HEK293 (cell line): ENCODE results near the gene C5orf15.

Experiments
- ELK4 ChIP-seq: IDR thresholded peaks from 2 replicates; pipeline ENCODE4 v1.6.1; 2011; ENCODE audit warnings: mild to moderate bottlenecking, low read depth, low read length, borderline replicate concordance
- GLIS2 ChIP-seq: fragments of 450-650 bp; formaldehyde crosslinking; IDR thresholded peaks from 2 replicates; pipeline ENCODE4 v1.5.1; 2016; ENCODE audit warnings: missing biosample characterization, missing genetic modification characterization
- KLF16 ChIP-seq: fragments of 450-650 bp; formaldehyde crosslinking; IDR thresholded peaks from 2 replicates; pipeline ENCODE4 v1.5.1; 2017; ENCODE audit warnings: missing biosample characterization, missing genetic modification characterization
- KLF8 ChIP-seq: fragments of 450-650 bp; formaldehyde crosslinking; IDR thresholded peaks from 2 replicates; pipeline ENCODE4 v1.5.1; 2016; ENCODE audit warnings: missing biosample characterization, missing genetic modification characterization
- SP2 ChIP-seq: fragments of 450-650 bp; formaldehyde crosslinking; IDR thresholded peaks from 2 replicates; pipeline ENCODE4 v1.5.1; 2016; ENCODE audit warnings: missing biosample characterization, missing genetic modification characterization
- ZBTB11 ChIP-seq: fragments of 450-650 bp; formaldehyde crosslinking; conservative IDR thresholded peaks from 2 replicates; pipeline ENCODE4 v1.5.1; 2016; ENCODE audit warnings: low read depth, missing biosample characterization, missing genetic modification characterization
- ZBTB20 ChIP-seq: fragments of 450-650 bp; formaldehyde crosslinking; IDR thresholded peaks from 2 replicates; pipeline ENCODE4 v1.5.1; 2016; ENCODE audit warnings: missing biosample characterization, missing genetic modification characterization
- ZNF10 ChIP-seq: fragments of 450-650 bp; formaldehyde crosslinking; IDR thresholded peaks from 2 replicates; pipeline ENCODE4 v1.5.1; 2017; ENCODE audit warnings: missing biosample characterization, missing genetic modification characterization
- ZNF155 ChIP-seq: fragments of 450-650 bp; formaldehyde crosslinking; IDR thresholded peaks from 2 replicates; pipeline ENCODE4 v1.5.1; 2016; ENCODE audit warnings: missing biosample characterization, missing genetic modification characterization
- ZNF157 ChIP-seq: fragments of 450-650 bp; formaldehyde crosslinking; IDR thresholded peaks from 2 replicates; pipeline ENCODE4 v1.5.1; 2016; ENCODE audit warnings: missing biosample characterization, missing genetic modification characterization
- ZNF16 ChIP-seq: fragments of 450-650 bp; formaldehyde crosslinking; IDR thresholded peaks from 2 replicates; pipeline ENCODE4 v1.5.1; 2016; ENCODE audit warnings: low read depth, missing biosample characterization, missing genetic modification characterization
- ZNF202 ChIP-seq: fragments of 450-650 bp; formaldehyde crosslinking; IDR thresholded peaks from 2 replicates; pipeline ENCODE4 v1.5.1; 2016; ENCODE audit warnings: missing biosample characterization, missing genetic modification characterization, borderline replicate concordance
- ZNF26 ChIP-seq: fragments of 450-650 bp; formaldehyde crosslinking; IDR thresholded peaks from 2 replicates; pipeline ENCODE4 v1.5.1; 2016; ENCODE audit warnings: missing biosample characterization, missing genetic modification characterization
- ZNF280D ChIP-seq: fragments of 450-650 bp; formaldehyde crosslinking; IDR thresholded peaks from 2 replicates; pipeline ENCODE4 v1.5.1; 2016; ENCODE audit warnings: missing biosample characterization, missing genetic modification characterization
- ZNF362 ChIP-seq: fragments of 450-650 bp; formaldehyde crosslinking; IDR thresholded peaks from 2 replicates; pipeline ENCODE4 v1.5.1; 2016; ENCODE audit warnings: missing biosample characterization, missing genetic modification characterization
- ZNF366 ChIP-seq: fragments of 450-650 bp; formaldehyde crosslinking; conservative IDR thresholded peaks from 2 replicates; pipeline ENCODE4 v1.5.1; 2016; ENCODE audit warnings: missing biosample characterization, missing genetic modification characterization
- ZNF449 ChIP-seq: fragments of 450-650 bp; formaldehyde crosslinking; IDR thresholded peaks from 2 replicates; pipeline ENCODE4 v1.5.1; 2017; ENCODE audit warnings: missing biosample characterization, mild to moderate bottlenecking, missing genetic modification characterization, moderate library complexity
- ZNF473 ChIP-seq: fragments of 450-650 bp; formaldehyde crosslinking; IDR thresholded peaks from 2 replicates; pipeline ENCODE4 v1.5.1; 2017; ENCODE audit warnings: missing biosample characterization, missing genetic modification characterization
- ZNF488 ChIP-seq: fragments of 450-650 bp; formaldehyde crosslinking; IDR thresholded peaks from 2 replicates; pipeline ENCODE4 v1.5.1; 2016; ENCODE audit warnings: missing biosample characterization, missing genetic modification characterization
- ZNF513 ChIP-seq: fragments of 450-650 bp; IDR thresholded peaks from 2 replicates; pipeline ENCODE4 v1.5.1; 2018; ENCODE audit warnings: missing biosample characterization, missing genetic modification characterization
- ZNF521 ChIP-seq: fragments of 450-650 bp; formaldehyde crosslinking; IDR thresholded peaks from 2 replicates; pipeline ENCODE4 v1.5.1; 2017; ENCODE audit warnings: missing biosample characterization, mild to moderate bottlenecking, missing genetic modification characterization
- ZNF529 ChIP-seq: fragments of 450-650 bp; formaldehyde crosslinking; IDR thresholded peaks from 2 replicates; pipeline ENCODE4 v1.5.1; 2017; ENCODE audit warnings: missing genetic modification characterization, missing biosample characterization; ENCODE audit not compliant: insufficient replicate concordance
- ZNF600 ChIP-seq: fragments of 450-650 bp; formaldehyde crosslinking; IDR thresholded peaks from 2 replicates; pipeline ENCODE4 v1.5.1; 2016; ENCODE audit warnings: missing biosample characterization, missing genetic modification characterization
- ZNF701 ChIP-seq: fragments of 450-650 bp; formaldehyde crosslinking; IDR thresholded peaks from 2 replicates; pipeline ENCODE4 v1.5.1; 2016; ENCODE audit warnings: missing biosample characterization, missing genetic modification characterization
- ZNF76 ChIP-seq: fragments of 450-650 bp; formaldehyde crosslinking; IDR thresholded peaks from 2 replicates; pipeline ENCODE4; 2016; ENCODE audit warnings: low read depth, missing biosample characterization, missing genetic modification characterization, borderline replicate concordance

C5orf15 gene

GRCh38 chr5:133938039-133938821, 30.2 kb downstream of the C5orf15 start (continued):
- TF ChIP-seq ZNF280D (tag by site-specific recombination) (no peak), ZNF362 (no peak), ZNF202 (no peak), ZNF701 (tag by site-specific recombination) (no peak), ZNF449 (tag by site-specific recombination) (no peak), ZNF76 (tag by site-specific recombination) (no peak), ZNF16 (tag by site-specific recombination) (no peak), ZNF529 (no peak), SP2 (no peak), ZNF488 (tag by site-specific recombination) (peak; percentile 81; the same call in 1 of the 2 replicates), KLF16 (tag by site-specific recombination) (peak; percentile 65; the same call in 1 of the 2 replicates), ZNF26 (tag by site-specific recombination) (no peak), ZNF473 (tag by site-specific recombination) (no peak), ZNF513 (tag by site-specific recombination) (no peak), GLIS2 (tag by site-specific recombination) (no peak), ZNF155 (tag by site-specific recombination) (no peak), ZBTB11 (tag by site-specific recombination) (no peak), KLF8 (tag by site-specific recombination) (no peak), ZNF157 (tag by site-specific recombination) (no peak), ELK4 (no peak), ZNF521 (tag by site-specific recombination) (no peak), ZBTB20 (tag by site-specific recombination) (no peak), ZNF366 (tag by site-specific recombination) (peak; percentile 51), ZNF600 (no peak), ZNF10 (tag by site-specific recombination) (no peak)
